Keratinocyte (primary cell): ENCODE results near the gene PLEKHJ1. TPM values are rescaled to one million over a fixed set of nuclear protein-coding genes. Genes with fewer than 3 reads are reported as not detected.

Source experiments
- DNase-seq: peaks from one replicate; pipeline ENCODE4 v3.0.0-alpha.2; 2011; ENCODE audit warnings: low read depth, missing footprints, low spot score
- FAIRE-seq: peaks from 2 replicates; lab custom pipeline; 2011; peaks lifted over from hg19 to GRCh38; lab: Jason Lieb, UNC
- H2AFZ ChIP-seq: 2 replicates; pipeline ENCODE4 v1.6.0; 2012; ENCODE audit warnings: low read length, control low read depth, inconsistent platforms; ENCODE audit not compliant: control insufficient read depth
- H3K27ac ChIP-seq: 2 replicates; pipeline ENCODE4 v1.5.1; 2011; ENCODE audit warnings: low read length; ENCODE audit not compliant: control insufficient read depth, insufficient read depth
- H3K27me3 ChIP-seq: 3 replicates; pipeline ENCODE4 v1.6.0; 2011; ENCODE audit warnings: low read length; ENCODE audit not compliant: control insufficient read depth, insufficient read depth; ENCODE audit errors: extremely low read depth
- H3K36me3 ChIP-seq, 2 experiments: 2 replicates in 1 of 2; 3 replicates in 1 of 2; pipeline ENCODE4 v1.5.1; 2011; ENCODE audit warnings: low read length in 2 of 2, mild to moderate bottlenecking in 1 of 2; ENCODE audit not compliant: control insufficient read depth in 2 of 2, insufficient read depth in 2 of 2; ENCODE audit errors: extremely low read depth in 1 of 2
- H3K4me1 ChIP-seq: 3 replicates; pipeline ENCODE4 v1.5.1; 2011; ENCODE audit warnings: low read length; ENCODE audit not compliant: control insufficient read depth, insufficient read depth; ENCODE audit errors: extremely low read depth
- H3K4me2 ChIP-seq: 3 replicates; pipeline ENCODE4 v1.6.0; 2011; ENCODE audit warnings: low read depth, low read length; ENCODE audit not compliant: control insufficient read depth, insufficient read depth; ENCODE audit errors: extremely low read depth
- H3K4me3 ChIP-seq, 3 experiments: fragments of 200-600 bp in 1 of 3; sonication (generic) in 1 of 3; 2 replicates in 2 of 3; 3 replicates in 1 of 3; pipeline ENCODE4 v1.5.1; 2011 to 2016; ENCODE audit warnings: low read length in 3 of 3, mild to moderate bottlenecking in 3 of 3, control low read depth in 2 of 3, inconsistent platforms in 1 of 3, low read depth in 1 of 3, mixed read lengths in 1 of 3, mixed run types in 1 of 3, moderate library complexity in 1 of 3; ENCODE audit not compliant: control insufficient read depth in 2 of 3, insufficient read depth in 2 of 3; ENCODE audit errors: extremely low read depth in 1 of 3
- H3K79me2 ChIP-seq: 2 replicates; pipeline ENCODE4 v1.6.0; 2012; ENCODE audit warnings: low read length; ENCODE audit not compliant: control insufficient read depth, insufficient read depth
- H3K9ac ChIP-seq: 3 replicates; pipeline ENCODE4 v1.6.0; 2011; ENCODE audit warnings: low read length; ENCODE audit not compliant: control insufficient read depth, insufficient read depth; ENCODE audit errors: extremely low read depth
- H3K9me1 ChIP-seq: 3 replicates; pipeline ENCODE4 v1.6.0; 2011; ENCODE audit warnings: low read length; ENCODE audit not compliant: control insufficient read depth, insufficient read depth; ENCODE audit errors: extremely low read depth
- H3K9me3 ChIP-seq: 2 replicates; pipeline ENCODE4 v1.5.1; 2012; ENCODE audit warnings: low read depth, low read length; ENCODE audit not compliant: control insufficient read depth
- H4K20me1 ChIP-seq: 3 replicates; pipeline ENCODE4 v1.6.0; 2011; ENCODE audit warnings: low read length; ENCODE audit not compliant: control insufficient read depth, insufficient read depth; ENCODE audit errors: extremely low read depth
- CTCF ChIP-seq, 3 experiments: IDR thresholded peaks in 1 of 3; conservative IDR thresholded peaks in 1 of 3; optimal IDR thresholded peaks in 1 of 3; 2 replicates in 2 of 3; 3 replicates in 1 of 3; pipeline versions ENCODE3 to v1.5.1; 2011; ENCODE audit warnings: low read length in 3 of 3, mild to moderate bottlenecking in 3 of 3, moderate library complexity in 2 of 3, control low read depth in 1 of 3, inconsistent platforms in 1 of 3; ENCODE audit not compliant: insufficient read depth in 2 of 3; ENCODE audit errors: extremely low read depth in 1 of 3
- EZH2 ChIP-seq: IDR thresholded peaks from one replicate; pipeline ENCODE4 v1.6.1; 2012; ENCODE audit warnings: inconsistent platforms, mild to moderate bottlenecking, low read length, moderate library complexity
- dilution Hi-C: fragments of 300-500 bp; cut with MboI; formaldehyde crosslinking; loops from one replicate; pipeline ENCODE4 v1.7.0; 2020; ENCODE audit warnings: low sequenced_read_pairs; ENCODE audit not compliant: extremely low pct_ligation_motif_present
- polyA plus RNA-seq, 5 experiments: library from polyadenylated mRNA; depleted of rRNA in 3 of 5; stranded (reverse) in 3 of 5; stranded (forward) in 1 of 5; unstranded in 1 of 5; fragments of >200 nt; gene quantifications; 1 replicate in 1 of 5; 2 replicates in 3 of 5; 3 replicates in 1 of 5; pipeline versions ENCODE4 v1.2.1 to v1.2.3, GENCODE V29; 2011 to 2012; ENCODE audit warnings: missing spikeins in 2 of 5, low read depth in 1 of 5, low replicate concordance in 1 of 5

PLEKHJ1 gene
- polyA plus RNA-seq, 1 donor (not counting 4 experiments of a cell fraction or from before 2014, with no cell fraction given) = 36.8 TPM

GRCh38 chr19:2274185-2274711 is 38.1 kb upstream of the PLEKHJ1 start:
- peaks cover 44% of the 10 kb centered on the region for H3K79me2 ChIP-seq
- H3K4me1 ChIP-seq = peaks cover 15% of the 10 kb centered on the region
- no peak for FAIRE-seq
- no peaks in the 10 kb centered on the region for H3K9me1 ChIP-seq
- TF ChIP-seq EZH2 = no peak
- TF ChIP-seq CTCF (optimal IDR thresholded peaks at IDR 0.05 in 1 of 3, IDR thresholded peaks at IDR 0.05 in 1 of 3, conservative IDR thresholded peaks at IDR 0.05 in 1 of 3; ENCODE audit: extremely low read depth in 1 of 3, insufficient read depth in 2 of 3, low read length in 3 of 3) = no peak
- H4K20me1 ChIP-seq = peaks cover 33% of the 10 kb centered on the region
- H3K36me3 ChIP-seq = peaks cover 13 to 16% of the 10 kb centered on the region in 2 experiments
- no peak overlapping the region for H2AFZ ChIP-seq
- dilution Hi-C loops = no loop called here
- H3K4me2 ChIP-seq = no peak overlapping the region
- H3K27ac ChIP-seq = no peak overlapping the region
- no peaks in the 10 kb centered on the region for H3K9me3 ChIP-seq
- H3K9ac ChIP-seq = no peak overlapping the region
- no peak for DNase-seq
- no peak overlapping the region for H3K4me3 ChIP-seq
- no peaks in the 10 kb centered on the region for H3K27me3 ChIP-seq

GRCh38 chr19:2273356-2274184 is 37.4 kb upstream of the PLEKHJ1 start:
- Histone ChIP-seq H3K36me3 (peaks cover 13 to 16% of the 10 kb centered on the region in 2 experiments), H3K9ac (peak overlapping the region; percentile 41)

More at GRCh38 chr19:2273356-2274184, 37.4 kb upstream of the PLEKHJ1 start:
- no peak overlapping the region for H3K27ac ChIP-seq
- peak overlapping the region; percentile 62 for H3K4me2 ChIP-seq
- no peaks in the 10 kb centered on the region for H3K27me3 ChIP-seq
- TF ChIP-seq CTCF (optimal IDR thresholded peaks at IDR 0.05 in 1 of 3, IDR thresholded peaks at IDR 0.05 in 1 of 3, conservative IDR thresholded peaks at IDR 0.05 in 1 of 3; ENCODE audit: extremely low read depth in 1 of 3, insufficient read depth in 2 of 3, low read length in 3 of 3) (peak; percentile 78 to 91 (median 80)), EZH2 (no peak)
- peaks cover 17% of the 10 kb centered on the region for H3K4me1 ChIP-seq
- peaks cover 44% of the 10 kb centered on the region for H3K79me2 ChIP-seq
- DNase-seq (no peak), FAIRE-seq (peak; percentile 69)
- peaks cover 33% of the 10 kb centered on the region for H4K20me1 ChIP-seq
- dilution Hi-C loops = no loop called here
- H3K4me3 ChIP-seq = no peak overlapping the region
- no peak overlapping the region for H2AFZ ChIP-seq
- H3K9me3 ChIP-seq = no peaks in the 10 kb centered on the region
- H3K9me1 ChIP-seq = no peaks in the 10 kb centered on the region
